ENCODE data around the gene DNAH10. TPM values are rescaled to one million over a fixed set of nuclear protein-coding genes. Genes with fewer than 3 reads are reported as not detected.

DNAH10 gene
- total RNA-seq, 1 experiment from 2014 or later = 0.17 TPM

DNA sequence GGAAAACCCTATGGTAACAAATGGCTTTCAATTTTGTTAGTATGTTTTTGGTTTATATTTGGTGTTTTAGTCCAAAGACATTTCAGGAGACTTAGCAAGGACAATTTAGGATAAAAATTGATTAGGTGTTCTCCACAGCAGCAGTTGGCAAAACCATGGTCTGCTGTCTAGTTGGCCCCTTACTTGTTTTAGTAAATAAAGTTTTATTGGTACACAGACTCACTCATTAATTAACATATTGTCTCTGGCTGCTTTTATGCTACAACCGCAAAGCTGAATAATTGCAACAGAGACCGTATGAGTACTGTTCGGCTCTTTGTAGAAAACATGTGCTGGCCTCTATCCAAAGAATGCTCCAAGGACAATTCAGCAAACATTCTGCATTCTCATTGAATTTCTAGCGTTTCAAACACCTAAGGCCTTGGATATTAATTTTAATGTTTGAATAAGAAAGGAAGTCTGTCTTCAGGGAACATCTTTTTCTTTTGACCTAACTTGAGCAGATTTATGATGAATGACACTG is 132.8 kb downstream of the DNAH10 start:
- Mint-ChIP-seq H3K4me1 (peaks cover 18 to 19% of the 10 kb centered on the region in 2 experiments), H3K36me3 (ENCODE audit: insufficient read depth in 1 of 3, low read depth in 3 of 3) (peaks cover 0 to 2% (median 0%) of the 10 kb centered on the region in 3 experiments; a peak in 1 of 7 replicates), H3K27me3 (ENCODE audit: low read depth) (peaks cover 75% of the 10 kb centered on the region), H3K27ac (no peak overlapping the region), H3K9me3 (peaks cover 0 to 2% of the 10 kb centered on the region in 2 experiments; a peak in 1 of 5 replicates), H3K4me3 (no peak overlapping the region)
- no peak overlapping the region for H4K5ac ChIP-seq (ENCODE audit: insufficient read length, low read depth, low read length)
- no peak overlapping the region for H3K27ac ChIP-seq (ENCODE audit: insufficient read length, low read depth, low read length)
- H3T11ph ChIP-seq (ENCODE audit: low read length) = no peak overlapping the region
- no peaks in the 10 kb centered on the region for H3K27me3 ChIP-seq (ENCODE audit: insufficient read depth, low read length)
- H3K79me1 ChIP-seq (ENCODE audit: insufficient read depth, low read depth, low read length, poor library complexity, severe bottlenecking) = no peaks in the 10 kb centered on the region
- H2AFZ ChIP-seq (ENCODE audit: low read length) = no peak overlapping the region
- no CpG with 5 or more reads among the region's 4 CpGs for WGBS (ENCODE audit: extremely low coverage, insufficient read length, low lambda C conversion rate)
- TF ChIP-seq, protein P1, sequence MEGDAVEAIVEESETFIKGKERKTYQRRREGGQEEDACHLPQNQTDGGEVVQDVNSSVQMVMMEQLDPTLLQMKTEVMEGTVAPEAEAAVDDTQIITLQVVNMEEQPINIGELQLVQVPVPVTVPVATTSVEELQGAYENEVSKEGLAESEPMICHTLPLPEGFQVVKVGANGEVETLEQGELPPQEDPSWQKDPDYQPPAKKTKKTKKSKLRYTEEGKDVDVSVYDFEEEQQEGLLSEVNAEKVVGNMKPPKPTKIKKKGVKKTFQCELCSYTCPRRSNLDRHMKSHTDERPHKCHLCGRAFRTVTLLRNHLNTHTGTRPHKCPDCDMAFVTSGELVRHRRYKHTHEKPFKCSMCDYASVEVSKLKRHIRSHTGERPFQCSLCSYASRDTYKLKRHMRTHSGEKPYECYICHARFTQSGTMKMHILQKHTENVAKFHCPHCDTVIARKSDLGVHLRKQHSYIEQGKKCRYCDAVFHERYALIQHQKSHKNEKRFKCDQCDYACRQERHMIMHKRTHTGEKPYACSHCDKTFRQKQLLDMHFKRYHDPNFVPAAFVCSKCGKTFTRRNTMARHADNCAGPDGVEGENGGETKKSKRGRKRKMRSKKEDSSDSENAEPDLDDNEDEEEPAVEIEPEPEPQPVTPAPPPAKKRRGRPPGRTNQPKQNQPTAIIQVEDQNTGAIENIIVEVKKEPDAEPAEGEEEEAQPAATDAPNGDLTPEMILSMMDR (conservative IDR thresholded peaks at IDR 0.05) = no peak
- no peak overlapping the region for H3K18ac ChIP-seq (ENCODE audit: insufficient read length, low read depth, low read length)
- no peaks in the 10 kb centered on the region for H3K79me2 ChIP-seq (ENCODE audit: insufficient read depth, low read length)
- no peak overlapping the region for H3K23ac ChIP-seq (ENCODE audit: insufficient read length, low read depth, low read length)
- no peaks in the 10 kb centered on the region for H4K20me1 ChIP-seq (ENCODE audit: control insufficient read depth, insufficient read depth, insufficient read length)
- no peak overlapping the region for H3K14ac ChIP-seq (ENCODE audit: insufficient read depth, low read length)
- H2BK5ac ChIP-seq (ENCODE audit: insufficient read length, low read length) = no peak overlapping the region
- no peak overlapping the region for H3K4me2 ChIP-seq (ENCODE audit: insufficient read depth, insufficient read length, low read length)
- no peak overlapping the region for H4K8ac ChIP-seq (replicated peaks; ENCODE audit: insufficient read length, low read depth, low read length)
- no peak overlapping the region for H2BK20ac ChIP-seq (ENCODE audit: low read depth, low read length, poor library complexity, severe bottlenecking)
- H3K56ac ChIP-seq (ENCODE audit: insufficient read length, low read depth, low read length) = no peak overlapping the region
- no peak overlapping the region for H2AK5ac ChIP-seq (ENCODE audit: insufficient read length, low read length)
- no peaks in the 10 kb centered on the region for H3K9me3 ChIP-seq (ENCODE audit: control insufficient read depth, low read depth, low read length)
- H3K4ac ChIP-seq (ENCODE audit: low read depth, low read length) = no peak overlapping the region
- DNase-seq = no peak
- no peaks in the 10 kb centered on the region for H3K23me2 ChIP-seq (ENCODE audit: insufficient read length, low read depth, low read length, poor library complexity, severe bottlenecking)
- H2BK15ac ChIP-seq (ENCODE audit: low read depth, low read length) = no peak overlapping the region
- H3K9ac ChIP-seq (ENCODE audit: extremely low read depth, insufficient read length, low read length) = no peak overlapping the region
- H2BK12ac ChIP-seq (ENCODE audit: insufficient read length, low read depth, low read length) = no peak overlapping the region
- no peak overlapping the region for H4K91ac ChIP-seq (ENCODE audit: insufficient read length, low read depth, low read length)
- H3K4me1 ChIP-seq (ENCODE audit: insufficient read depth, low read length) = no peaks in the 10 kb centered on the region
- no peak overlapping the region for H2BK120ac ChIP-seq (ENCODE audit: low read depth, low read length, poor library complexity, severe bottlenecking)

Data from H9 (cell line).